Stimulated activated naive B cell treated with anti-CD40 and anti-IgM and Interleukin-4, amounts not matched to agents 10 μg/mL and 1 μg/mL and 100 μg/mL, for 72 hours (primary cell): ENCODE results near the gene CELF5.
"Not testable (repeated sequence)": the region's sequence is repeated elsewhere in the genome, so short reads cannot be mapped to it uniquely, and the experiment has no call there.

Source experiments
- ATAC-seq, 2 donors: fragments of 150-1000 bp; cut with Tn5 transposase; replicated peaks; 2 replicates each; pipeline ENCODE4 v1.10.0; 2021; ENCODE audit warnings: moderate library complexity in 1 of 2
- DNase-seq: peaks from one replicate; pipeline ENCODE4 v3.0.0; 2021
- H3K27ac Mint-ChIP-seq: one replicate; pipeline ENCODE4 v1.8.0; 2022; ENCODE audit warnings: mild to moderate bottlenecking, mixed read lengths
- H3K27me3 Mint-ChIP-seq, 2 donors: one replicate each; pipeline ENCODE4 v1.8.0; 2022; ENCODE audit warnings: mixed read lengths in 2 of 2
- H3K36me3 Mint-ChIP-seq, 2 donors: one replicate each; pipeline ENCODE4 v1.8.0; 2022; ENCODE audit warnings: mixed read lengths in 2 of 2, mild to moderate bottlenecking in 1 of 2
- H3K4me1 Mint-ChIP-seq, 2 donors: one replicate each; pipeline ENCODE4 v1.8.0; 2022; ENCODE audit warnings: mixed read lengths in 2 of 2, mild to moderate bottlenecking in 1 of 2
- H3K4me3 Mint-ChIP-seq, 2 donors: one replicate each; pipeline ENCODE4 v1.8.0; 2022; ENCODE audit warnings: mild to moderate bottlenecking in 2 of 2, mixed read lengths in 2 of 2, moderate library complexity in 1 of 2
- H3K9me3 Mint-ChIP-seq, 2 donors: one replicate each; pipeline ENCODE4 v1.8.0; 2022; ENCODE audit warnings: mixed read lengths in 2 of 2, mild to moderate bottlenecking in 1 of 2

Gene CELF5

DNA sequence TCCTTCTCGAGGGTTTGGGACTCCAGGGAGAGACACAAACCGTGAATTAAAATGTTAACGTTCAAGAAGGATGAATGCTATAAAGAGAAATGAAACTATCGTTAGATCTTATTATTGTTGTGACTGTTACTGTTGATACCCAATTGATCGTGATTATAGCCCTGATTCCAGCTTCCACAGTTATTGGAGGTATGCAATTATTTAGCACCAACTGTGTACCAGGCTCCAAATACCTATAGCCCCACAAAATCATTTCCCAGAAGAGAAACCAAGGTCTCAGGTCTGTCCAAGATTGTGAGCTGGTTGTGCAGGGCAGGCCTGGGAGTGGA is 111.9 kb downstream of the CELF5 start:
- Mint-ChIP-seq H3K27me3 (peaks cover 4 to 30% of the 10 kb centered on the region in 2 donors), H3K27ac (peak overlapping the region; percentile 25), H3K4me3 (no peak overlapping the region), H3K4me1 (peaks cover 4 to 6% of the 10 kb centered on the region in 2 donors), H3K36me3 (no peaks in the 10 kb centered on the region), H3K9me3 (no peaks in the 10 kb centered on the region)
- no peak for ATAC-seq
- DNase-seq = no peak

DNA sequence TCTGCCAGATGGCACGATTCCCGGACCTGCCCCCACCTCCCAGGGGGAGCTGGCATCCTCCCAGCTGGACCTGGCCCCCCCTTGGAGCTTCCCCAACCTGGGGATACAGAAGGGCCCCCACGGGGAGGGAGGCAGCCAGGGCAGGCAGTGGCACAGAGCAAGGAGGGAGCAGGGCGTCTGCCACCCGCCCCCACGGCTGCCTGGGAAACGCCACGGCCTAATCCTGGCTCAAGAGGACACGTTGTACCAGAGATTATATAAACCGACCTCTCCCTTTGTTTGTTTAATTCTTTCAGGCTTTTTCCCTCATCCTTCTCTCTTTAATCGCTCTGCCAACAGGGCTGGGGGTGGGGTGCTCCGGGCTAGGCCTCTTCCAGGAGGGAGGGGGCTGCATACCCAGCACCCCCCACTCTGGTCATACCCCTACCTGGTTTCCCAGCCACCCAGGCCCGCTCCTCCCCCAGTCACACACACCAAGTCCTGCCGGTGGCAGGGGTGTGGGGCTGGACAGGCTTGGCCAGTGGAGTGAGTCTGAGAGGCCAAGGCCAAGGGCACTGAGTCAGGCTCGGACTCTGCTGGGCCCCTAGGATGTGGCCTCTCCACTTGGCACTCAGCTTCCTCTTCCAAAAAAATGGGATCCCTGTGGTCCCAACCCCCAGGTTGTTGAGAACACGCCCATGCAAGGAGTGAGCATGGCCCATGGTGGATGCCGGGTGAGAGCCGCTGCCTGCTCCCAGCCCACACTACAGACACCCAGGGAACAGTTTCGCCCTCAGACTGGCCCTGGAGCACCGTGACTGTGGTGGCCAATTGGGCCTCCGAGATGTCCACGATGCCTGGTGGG is 112.4 kb downstream of the CELF5 start:
- DNase-seq (no peak), ATAC-seq (no peak)
- Mint-ChIP-seq H3K27ac (no peak overlapping the region), H3K9me3 (no peaks in the 10 kb centered on the region), H3K4me1 (peaks cover 4 to 6% of the 10 kb centered on the region in 2 donors), H3K27me3 (peaks cover 4 to 30% of the 10 kb centered on the region in 2 donors), H3K36me3 (no peaks in the 10 kb centered on the region), H3K4me3 (no peak overlapping the region)

GRCh38 chr19:3338541-3339181 is 114.2 kb downstream of the CELF5 start:
- no peaks in the 10 kb centered on the region for H3K36me3 Mint-ChIP-seq
- DNase-seq (no peak), ATAC-seq (peak; percentile 42 to 45)
- H3K27me3 Mint-ChIP-seq = peaks cover 4 to 30% of the 10 kb centered on the region in 2 donors
- peaks cover 4 to 6% of the 10 kb centered on the region in 2 donors for H3K4me1 Mint-ChIP-seq
- H3K9me3 Mint-ChIP-seq = no peaks in the 10 kb centered on the region
- peak overlapping the region in 1 of 2 donors; percentile 48 for H3K4me3 Mint-ChIP-seq
- H3K27ac Mint-ChIP-seq = peak overlapping the region; percentile 87

DNA sequence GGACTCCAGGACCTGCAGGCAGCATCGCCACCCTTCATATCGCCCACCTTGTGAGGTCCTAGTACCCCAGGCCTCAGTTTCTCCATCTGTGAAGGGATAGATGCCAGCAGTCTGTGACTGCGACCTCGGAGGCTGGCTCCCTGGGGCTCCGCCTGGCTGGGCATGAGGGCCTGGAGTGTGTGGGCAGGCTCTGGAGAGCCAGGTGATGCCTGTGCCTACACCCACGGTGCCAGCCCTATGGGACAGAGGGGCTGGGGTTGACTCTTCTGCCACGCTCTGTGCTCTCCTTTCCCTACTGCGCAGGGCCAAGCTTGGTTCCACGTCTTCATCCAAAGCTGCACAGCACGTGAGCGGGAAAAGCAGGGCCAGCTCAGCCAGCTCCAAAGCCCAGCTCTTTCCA is 115.9 kb downstream of the CELF5 start:
- Mint-ChIP-seq H3K36me3 (no peaks in the 10 kb centered on the region), H3K4me1 (peaks cover 6% of the 10 kb centered on the region in 2 donors), H3K4me3 (no peak overlapping the region), H3K27me3 (peaks cover 4 to 25% of the 10 kb centered on the region in 2 donors), H3K9me3 (no peaks in the 10 kb centered on the region), H3K27ac (no peak overlapping the region)
- ATAC-seq (no peak), DNase-seq (no peak)

DNA sequence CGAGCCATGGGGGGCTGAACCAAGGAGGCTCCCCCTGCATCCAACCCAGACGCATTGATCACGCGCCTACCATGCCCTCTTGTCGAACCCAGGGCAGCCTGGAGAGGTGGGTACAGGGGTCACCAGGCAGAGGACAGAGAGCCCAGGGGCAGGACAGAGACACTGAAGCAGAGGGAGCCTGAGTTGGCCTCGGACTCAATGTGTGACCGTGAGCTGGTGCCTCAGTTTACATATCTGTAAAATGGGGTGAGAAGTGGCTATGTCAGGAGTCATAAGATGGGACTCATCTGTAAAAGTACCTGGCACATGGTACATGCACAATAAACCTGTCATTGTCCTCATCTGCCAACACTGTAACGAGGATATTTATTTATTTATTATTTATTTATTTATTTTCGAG is 117.8 kb downstream of the CELF5 start:
- Mint-ChIP-seq H3K27ac (no peak overlapping the region), H3K4me1 (peaks cover 6% of the 10 kb centered on the region in 2 donors), H3K4me3 (no peak overlapping the region), H3K27me3 (peaks cover 11 to 19% of the 10 kb centered on the region in 2 donors), H3K36me3 (no peaks in the 10 kb centered on the region), H3K9me3 (no peaks in the 10 kb centered on the region)
- ATAC-seq (no peak), DNase-seq (no peak)

DNA sequence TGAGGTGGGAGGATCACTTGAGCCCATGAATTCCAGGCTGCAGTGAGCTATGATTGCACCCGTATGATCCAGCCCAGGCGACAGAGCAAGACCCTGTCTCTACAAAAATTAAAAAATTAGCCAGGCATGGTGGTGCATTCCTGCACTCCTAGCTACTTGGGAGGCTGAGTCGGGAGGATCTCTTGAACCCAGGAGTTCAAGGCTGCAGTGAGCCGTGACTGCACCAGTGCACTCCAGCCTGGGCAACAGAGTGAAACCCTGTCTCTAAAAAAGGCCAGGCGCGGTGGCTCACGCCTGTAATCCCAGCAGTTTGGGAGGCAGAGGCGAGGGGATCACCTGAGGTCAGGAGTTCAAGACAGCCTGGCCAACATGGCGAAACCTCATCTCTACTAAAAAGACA is 118.5 kb downstream of the CELF5 start:
- not testable (repeated sequence) for H3K9me3 Mint-ChIP-seq, H3K4me3 Mint-ChIP-seq, H3K4me1 Mint-ChIP-seq, DNase-seq, ATAC-seq, H3K36me3 Mint-ChIP-seq, H3K27ac Mint-ChIP-seq
- H3K27me3 Mint-ChIP-seq = peaks cover 11 to 14% of the 10 kb centered on the region in 2 donors

DNA sequence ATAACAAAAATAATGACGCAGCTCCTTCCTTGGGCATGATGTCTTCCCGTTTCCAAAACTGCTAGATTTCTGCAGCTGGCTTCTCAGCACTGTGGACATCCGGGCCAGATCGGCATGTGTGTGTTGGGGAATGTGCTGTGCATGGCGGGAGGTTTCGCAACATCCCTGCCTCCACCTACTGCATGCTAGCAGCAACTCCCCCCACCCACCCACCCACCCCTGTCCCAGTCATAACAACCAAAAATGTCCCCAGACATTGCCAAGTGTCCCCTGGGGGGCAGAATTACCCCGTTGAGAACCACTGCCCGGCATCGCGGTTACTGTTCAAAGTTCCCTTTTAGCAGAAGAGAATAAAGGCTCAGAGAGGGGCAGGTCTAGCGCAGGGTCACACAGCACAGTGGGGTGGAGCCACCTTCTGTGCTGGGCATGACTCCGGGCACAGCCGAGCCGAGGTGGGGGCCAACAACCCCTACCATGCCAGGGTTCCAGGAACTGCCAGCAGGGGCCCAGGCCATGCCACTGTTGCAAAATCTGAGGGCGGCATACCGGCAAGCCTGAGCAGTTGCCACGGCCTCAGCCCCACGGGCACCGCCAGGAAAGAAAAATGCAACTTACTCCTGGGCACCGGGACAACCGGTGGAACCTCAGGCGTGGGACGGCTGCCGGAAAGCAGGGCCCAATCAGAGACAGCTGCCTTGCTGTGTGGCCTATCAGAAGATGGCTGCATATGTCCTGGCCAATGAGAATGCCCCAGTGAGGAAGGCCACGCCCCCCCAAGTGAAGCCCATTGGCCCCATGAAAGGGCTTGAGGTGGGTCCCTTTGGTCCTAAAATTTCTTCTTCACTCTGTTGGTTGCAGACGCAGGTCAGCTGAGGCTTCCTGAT is 119.4 kb downstream of the CELF5 start:
- H3K27ac Mint-ChIP-seq = no peak overlapping the region
- ATAC-seq (peak; percentile 83 to 89), DNase-seq (peak; percentile 62)
- H3K36me3 Mint-ChIP-seq = no peaks in the 10 kb centered on the region
- peaks cover 7 to 14% of the 10 kb centered on the region in 2 donors for H3K27me3 Mint-ChIP-seq
- no peaks in the 10 kb centered on the region for H3K9me3 Mint-ChIP-seq
- no peak overlapping the region for H3K4me3 Mint-ChIP-seq
- peaks cover 2% of the 10 kb centered on the region in 2 donors for H3K4me1 Mint-ChIP-seq

DNA sequence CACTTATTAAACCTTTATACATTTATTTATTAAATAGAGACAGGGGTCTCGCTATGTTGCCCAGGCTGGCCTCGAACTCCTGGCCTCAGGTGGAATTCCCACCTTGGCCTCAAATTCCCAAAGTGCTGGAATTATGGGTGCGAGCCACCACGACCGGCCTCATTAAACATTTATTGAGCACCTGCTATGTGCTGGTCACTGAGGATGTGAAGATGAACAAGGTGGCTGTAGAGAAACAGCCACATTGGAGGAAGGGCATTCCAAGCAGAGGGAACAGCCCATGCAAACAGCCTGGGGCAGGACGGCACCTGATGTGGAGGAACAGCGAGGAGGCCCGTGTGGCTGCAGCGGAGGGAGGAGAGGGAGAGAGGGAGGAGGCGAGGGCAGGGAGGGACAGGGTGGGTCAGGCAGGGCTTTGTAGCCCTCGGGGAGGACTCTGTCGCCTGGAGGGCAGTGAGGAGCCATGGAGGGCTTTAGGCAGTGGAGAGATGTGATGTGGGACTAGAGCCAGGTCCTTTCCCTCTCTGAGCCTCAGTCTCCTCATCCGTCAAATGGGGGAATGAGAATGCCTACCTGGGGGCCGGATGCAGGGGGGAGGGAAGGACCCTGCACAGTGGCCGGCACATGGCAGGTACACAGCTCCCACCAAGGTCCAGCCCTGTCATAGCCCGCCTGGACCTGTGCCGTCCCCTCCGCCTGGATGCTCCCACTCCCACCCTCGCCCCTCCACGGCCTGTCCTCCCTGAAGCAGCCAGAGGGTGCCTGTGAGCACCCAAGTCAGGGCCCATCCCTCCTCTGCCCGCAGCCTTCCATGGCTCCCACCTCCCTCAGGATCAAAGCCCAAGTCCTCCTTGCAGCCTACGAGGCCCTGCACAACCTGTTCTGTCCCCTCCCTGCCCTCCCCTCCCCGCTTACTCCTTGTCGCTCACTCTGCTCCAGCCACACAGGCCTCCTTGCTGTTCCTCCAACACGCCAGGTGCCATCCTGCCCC is 120.4 kb downstream of the CELF5 start:
- Mint-ChIP-seq H3K4me3 (no peak overlapping the region), H3K27ac (no peak overlapping the region), H3K4me1 (peaks cover 0 to 1% of the 10 kb centered on the region in 2 donors), H3K27me3 (peaks cover 7 to 9% of the 10 kb centered on the region in 2 donors), H3K9me3 (no peaks in the 10 kb centered on the region), H3K36me3 (no peaks in the 10 kb centered on the region)
- ATAC-seq (no peak), DNase-seq (no peak)

DNA sequence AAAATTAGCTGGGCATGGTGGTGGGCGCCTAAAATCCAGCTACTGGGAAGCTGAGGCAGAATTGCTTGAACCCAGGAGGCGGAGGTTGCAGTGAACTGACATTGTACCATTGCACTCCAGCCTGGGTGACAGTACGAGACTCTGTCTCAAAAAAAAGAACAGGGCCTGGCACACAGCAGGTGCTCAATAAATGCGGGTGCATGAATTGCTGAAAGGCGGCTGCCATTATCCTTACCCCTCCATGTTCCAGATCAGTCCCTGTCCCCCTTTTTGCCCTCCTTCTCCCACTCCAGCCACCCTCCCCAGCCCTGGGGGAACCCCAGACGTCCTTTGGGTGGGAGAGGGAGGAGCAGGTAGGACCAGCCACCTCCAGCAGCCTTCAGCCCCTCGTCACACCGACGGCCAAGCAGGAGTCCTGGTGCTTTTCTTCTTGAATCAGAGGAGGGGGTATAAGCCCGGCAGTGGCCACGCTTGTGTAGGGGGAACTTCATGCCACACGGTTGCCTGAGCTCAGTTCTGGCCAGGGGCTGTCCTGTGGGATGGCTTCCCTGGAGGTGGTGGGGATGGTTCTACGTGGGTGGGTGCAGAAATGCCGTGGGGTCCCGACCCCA is 121.5 kb downstream of the CELF5 start:
- Mint-ChIP-seq H3K27ac (no peak overlapping the region), H3K4me3 (no peak overlapping the region), H3K9me3 (no peaks in the 10 kb centered on the region), H3K4me1 (peaks cover 0 to 1% of the 10 kb centered on the region in 2 donors), H3K36me3 (no peaks in the 10 kb centered on the region), H3K27me3 (peaks cover 3 to 7% of the 10 kb centered on the region in 2 donors)
- no peak for DNase-seq
- no peak for ATAC-seq
